ENCODE data around the gene COPZ1. TPM values are rescaled to one million over a fixed set of nuclear protein-coding genes. Genes with fewer than 3 reads are reported as not detected.

Gene COPZ1
- total RNA-seq, 1 experiment from 2014 or later, result 104 TPM

DNA sequence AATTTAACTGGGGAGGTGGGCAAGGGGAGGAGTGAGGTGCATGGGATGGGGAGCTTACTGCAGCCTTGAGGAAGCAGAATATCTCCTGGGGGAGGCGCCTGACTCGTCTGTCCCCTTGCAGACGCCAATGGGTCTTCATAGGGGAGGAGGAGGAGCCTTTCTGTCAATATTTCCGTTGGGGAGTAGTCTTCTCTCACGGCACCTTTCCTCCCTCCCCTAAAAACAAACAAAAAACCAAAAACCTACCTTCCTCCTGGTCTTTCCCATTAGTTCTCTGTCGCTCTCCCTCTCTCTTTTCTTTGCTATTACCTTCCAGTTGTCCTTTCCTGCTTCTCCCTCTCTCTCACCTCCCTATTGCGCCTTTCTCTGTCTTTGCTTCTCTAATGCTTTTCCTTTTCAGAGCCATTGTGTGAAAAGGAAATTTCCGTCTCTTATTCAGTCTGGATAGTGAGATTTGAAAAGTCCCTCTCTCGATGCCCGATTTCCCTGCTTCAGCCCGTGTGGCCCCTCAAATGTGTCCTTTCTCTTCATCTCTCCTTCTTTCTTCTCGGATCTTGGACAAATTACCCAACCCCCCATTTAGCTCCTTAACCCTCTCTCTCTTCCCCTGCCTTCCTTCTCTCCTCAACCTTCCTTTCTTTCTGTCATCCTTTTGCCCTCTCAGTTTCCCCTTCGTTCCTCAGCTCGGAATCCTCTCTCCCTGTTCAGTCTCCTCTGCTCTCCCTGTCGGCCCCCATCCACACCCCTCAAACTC is 33.4 kb downstream of the COPZ1 start:
- Histone ChIP-seq H2BK120ac (ENCODE audit: low read depth, low read length, poor library complexity, severe bottlenecking) (no peak overlapping the region), H3T11ph (ENCODE audit: low read length) (no peak overlapping the region), H4K20me1 (ENCODE audit: control insufficient read depth, insufficient read depth, insufficient read length) (peaks cover 3% of the 10 kb centered on the region), H4K5ac (ENCODE audit: insufficient read length, low read depth, low read length) (no peak overlapping the region), H3K79me1 (ENCODE audit: insufficient read depth, low read depth, low read length, poor library complexity, severe bottlenecking) (no peaks in the 10 kb centered on the region), H3K4me2 (ENCODE audit: insufficient read depth, insufficient read length, low read length) (peak overlapping the region; percentile 98), H2BK5ac (ENCODE audit: insufficient read length, low read length) (no peak overlapping the region), H3K56ac (ENCODE audit: insufficient read length, low read depth, low read length) (no peak overlapping the region), H3K9me3 (ENCODE audit: control insufficient read depth, low read depth, low read length) (no peaks in the 10 kb centered on the region), H3K18ac (ENCODE audit: insufficient read length, low read depth, low read length) (peak overlapping the region; percentile 15), H3K27me3 (ENCODE audit: insufficient read depth, low read length) (no peaks in the 10 kb centered on the region), H3K4ac (ENCODE audit: low read depth, low read length) (no peak overlapping the region), H4K8ac (replicated peaks; ENCODE audit: insufficient read length, low read depth, low read length) (no peak overlapping the region), H3K14ac (ENCODE audit: insufficient read depth, low read length) (no peak overlapping the region), H4K91ac (ENCODE audit: insufficient read length, low read depth, low read length) (no peak overlapping the region), H2BK15ac (ENCODE audit: low read depth, low read length) (no peak overlapping the region), H3K79me2 (ENCODE audit: insufficient read depth, low read length) (no peaks in the 10 kb centered on the region), H2BK20ac (ENCODE audit: low read depth, low read length, poor library complexity, severe bottlenecking) (no peak overlapping the region), H3K9ac (ENCODE audit: extremely low read depth, insufficient read length, low read length) (peak overlapping the region; percentile 59), H2AK5ac (ENCODE audit: insufficient read length, low read length) (no peak overlapping the region), H3K27ac (ENCODE audit: insufficient read length, low read depth, low read length) (no peak overlapping the region), H3K4me1 (ENCODE audit: insufficient read depth, low read length) (peaks cover 10% of the 10 kb centered on the region), H2BK12ac (ENCODE audit: insufficient read length, low read depth, low read length) (no peak overlapping the region), H2AFZ (ENCODE audit: low read length) (no peak overlapping the region), H3K23ac (ENCODE audit: insufficient read length, low read depth, low read length) (no peak overlapping the region), H3K23me2 (ENCODE audit: insufficient read length, low read depth, low read length, poor library complexity, severe bottlenecking) (peaks cover 11% of the 10 kb centered on the region)
- no peaks in the 10 kb centered on the region; a peak in 1 of 7 replicates for H3K36me3 Mint-ChIP-seq (ENCODE audit: insufficient read depth in 1 of 3, low read depth in 3 of 3)
- DNase-seq, result peak; percentile 78
- H3K27me3 Mint-ChIP-seq (ENCODE audit: low read depth), result peaks cover 7% of the 10 kb centered on the region
- WGBS (ENCODE audit: extremely low coverage, insufficient read length, low lambda C conversion rate), result no CpG with 5 or more reads among the region's 15 CpGs
- TF ChIP-seq, protein P1, sequence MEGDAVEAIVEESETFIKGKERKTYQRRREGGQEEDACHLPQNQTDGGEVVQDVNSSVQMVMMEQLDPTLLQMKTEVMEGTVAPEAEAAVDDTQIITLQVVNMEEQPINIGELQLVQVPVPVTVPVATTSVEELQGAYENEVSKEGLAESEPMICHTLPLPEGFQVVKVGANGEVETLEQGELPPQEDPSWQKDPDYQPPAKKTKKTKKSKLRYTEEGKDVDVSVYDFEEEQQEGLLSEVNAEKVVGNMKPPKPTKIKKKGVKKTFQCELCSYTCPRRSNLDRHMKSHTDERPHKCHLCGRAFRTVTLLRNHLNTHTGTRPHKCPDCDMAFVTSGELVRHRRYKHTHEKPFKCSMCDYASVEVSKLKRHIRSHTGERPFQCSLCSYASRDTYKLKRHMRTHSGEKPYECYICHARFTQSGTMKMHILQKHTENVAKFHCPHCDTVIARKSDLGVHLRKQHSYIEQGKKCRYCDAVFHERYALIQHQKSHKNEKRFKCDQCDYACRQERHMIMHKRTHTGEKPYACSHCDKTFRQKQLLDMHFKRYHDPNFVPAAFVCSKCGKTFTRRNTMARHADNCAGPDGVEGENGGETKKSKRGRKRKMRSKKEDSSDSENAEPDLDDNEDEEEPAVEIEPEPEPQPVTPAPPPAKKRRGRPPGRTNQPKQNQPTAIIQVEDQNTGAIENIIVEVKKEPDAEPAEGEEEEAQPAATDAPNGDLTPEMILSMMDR (conservative IDR thresholded peaks at IDR 0.05), result no peak
- no peaks in the 10 kb centered on the region for H3K9me3 Mint-ChIP-seq
- no peak overlapping the region for H3K4me3 Mint-ChIP-seq
- no peak overlapping the region for H3K27ac Mint-ChIP-seq
- peaks cover 11 to 15% of the 10 kb centered on the region in 2 experiments for H3K4me1 Mint-ChIP-seq

Measured in H9 (cell line).